RWPE1 (cell line): ENCODE results near the gene ACSS1.

ENCODE experiments used
- CTCF ChIA-PET: fragments of 350-600 bp; sonication (Branson Sonifier 250); formaldehyde crosslinking; extraction: SDS; loops from one replicate; lab custom pipeline; 2021; lab: Yijun Ruan, JAX
- POLR2A ChIA-PET: fragments of 400-600 bp; formaldehyde crosslinking; extraction: SDS; loops from one replicate; lab custom pipeline; 2020; ENCODE audit warnings: antibody characterized with exemption; ENCODE audit not compliant: low non-redundant PET; lab: Yijun Ruan, JAX
- DNase-seq: peaks from one replicate; pipeline ENCODE4 v3.0.0; 2012; ENCODE audit warnings: low spot score
- H3K27ac ChIP-seq: fragments of 450-650 bp; 2 replicates; pipeline ENCODE4 v1.5.1; 2017
- TF ChIP-seq, protein P1 (sequence below): fragments of 450-650 bp; conservative IDR thresholded peaks from 2 replicates; pipeline ENCODE4 v1.5.1; 2017; ENCODE audit warnings: low read depth, mild to moderate bottlenecking

Gene ACSS1

DNA sequence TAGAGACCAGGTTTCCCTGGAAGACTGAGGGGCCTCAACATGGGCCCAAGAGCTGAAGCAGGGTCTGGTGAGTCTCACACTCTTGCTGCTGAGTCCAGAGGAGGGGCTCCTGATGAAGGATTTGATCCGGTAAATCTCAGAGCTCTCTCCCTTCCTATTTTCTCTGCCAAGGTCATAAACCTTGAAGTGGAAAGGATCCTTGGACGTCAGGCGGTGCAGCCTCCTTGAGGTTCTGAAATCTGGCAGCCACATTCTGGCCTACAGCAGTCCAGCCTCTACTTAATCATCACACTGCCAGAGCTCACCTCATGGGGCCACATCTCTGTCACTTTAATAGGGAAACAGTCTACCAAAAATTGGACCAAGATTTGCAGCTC is 24.0 kb downstream of the ACSS1 start:
- ChIA-PET POLR2A (no interaction called here), CTCF (interaction anchor here (0.7 kb wide), 2 partner anchors 10 to 195 kb away, joined by 3 to 4 read pairs; no protein-coding TSS in a partner anchor)
- DNase-seq, result no peak
- H3K27ac ChIP-seq, result no peak overlapping the region
- TF ChIP-seq, protein P1, sequence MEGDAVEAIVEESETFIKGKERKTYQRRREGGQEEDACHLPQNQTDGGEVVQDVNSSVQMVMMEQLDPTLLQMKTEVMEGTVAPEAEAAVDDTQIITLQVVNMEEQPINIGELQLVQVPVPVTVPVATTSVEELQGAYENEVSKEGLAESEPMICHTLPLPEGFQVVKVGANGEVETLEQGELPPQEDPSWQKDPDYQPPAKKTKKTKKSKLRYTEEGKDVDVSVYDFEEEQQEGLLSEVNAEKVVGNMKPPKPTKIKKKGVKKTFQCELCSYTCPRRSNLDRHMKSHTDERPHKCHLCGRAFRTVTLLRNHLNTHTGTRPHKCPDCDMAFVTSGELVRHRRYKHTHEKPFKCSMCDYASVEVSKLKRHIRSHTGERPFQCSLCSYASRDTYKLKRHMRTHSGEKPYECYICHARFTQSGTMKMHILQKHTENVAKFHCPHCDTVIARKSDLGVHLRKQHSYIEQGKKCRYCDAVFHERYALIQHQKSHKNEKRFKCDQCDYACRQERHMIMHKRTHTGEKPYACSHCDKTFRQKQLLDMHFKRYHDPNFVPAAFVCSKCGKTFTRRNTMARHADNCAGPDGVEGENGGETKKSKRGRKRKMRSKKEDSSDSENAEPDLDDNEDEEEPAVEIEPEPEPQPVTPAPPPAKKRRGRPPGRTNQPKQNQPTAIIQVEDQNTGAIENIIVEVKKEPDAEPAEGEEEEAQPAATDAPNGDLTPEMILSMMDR, result no peak

DNA sequence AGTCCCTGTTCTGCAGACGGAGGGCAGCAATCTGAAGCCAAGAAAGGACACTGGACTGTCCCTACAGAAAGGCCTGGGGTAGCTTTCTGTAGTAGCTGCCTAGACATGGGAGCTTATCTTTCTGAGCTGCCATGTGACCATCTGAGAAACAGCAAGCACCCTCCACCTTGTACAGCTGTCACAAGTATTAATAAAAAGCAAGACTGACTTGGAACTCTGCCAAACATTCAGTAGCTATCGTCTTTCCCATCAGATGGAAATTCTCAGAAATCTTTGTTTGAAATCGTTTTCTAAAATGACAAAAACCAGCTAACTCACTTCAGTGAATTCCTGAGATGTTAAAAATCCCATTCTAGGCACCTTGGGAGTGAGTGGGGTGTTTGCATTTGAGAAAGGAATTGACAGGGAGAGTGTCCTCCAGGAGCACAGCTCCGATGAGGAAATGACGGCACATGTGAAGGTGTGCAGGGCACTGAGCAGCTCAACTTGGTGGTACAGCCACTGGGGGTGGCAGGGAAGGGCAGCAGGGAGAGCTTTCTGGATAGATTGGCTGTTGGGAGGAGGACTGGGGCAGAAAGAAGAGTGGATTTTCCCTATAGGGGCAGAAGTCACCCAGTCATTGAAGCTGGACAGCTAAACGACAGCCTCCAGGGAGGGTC is 24.5 kb downstream of the ACSS1 start:
- no peak for DNase-seq
- CTCF ChIA-PET, result interaction anchor here (0.7 kb wide), 1 partner anchor 9 kb away, joined by 4 read pairs; no protein-coding TSS in a partner anchor
- TF ChIP-seq, protein P1, result no peak
- POLR2A ChIA-PET, result no interaction called here
- no peak overlapping the region for H3K27ac ChIP-seq

DNA sequence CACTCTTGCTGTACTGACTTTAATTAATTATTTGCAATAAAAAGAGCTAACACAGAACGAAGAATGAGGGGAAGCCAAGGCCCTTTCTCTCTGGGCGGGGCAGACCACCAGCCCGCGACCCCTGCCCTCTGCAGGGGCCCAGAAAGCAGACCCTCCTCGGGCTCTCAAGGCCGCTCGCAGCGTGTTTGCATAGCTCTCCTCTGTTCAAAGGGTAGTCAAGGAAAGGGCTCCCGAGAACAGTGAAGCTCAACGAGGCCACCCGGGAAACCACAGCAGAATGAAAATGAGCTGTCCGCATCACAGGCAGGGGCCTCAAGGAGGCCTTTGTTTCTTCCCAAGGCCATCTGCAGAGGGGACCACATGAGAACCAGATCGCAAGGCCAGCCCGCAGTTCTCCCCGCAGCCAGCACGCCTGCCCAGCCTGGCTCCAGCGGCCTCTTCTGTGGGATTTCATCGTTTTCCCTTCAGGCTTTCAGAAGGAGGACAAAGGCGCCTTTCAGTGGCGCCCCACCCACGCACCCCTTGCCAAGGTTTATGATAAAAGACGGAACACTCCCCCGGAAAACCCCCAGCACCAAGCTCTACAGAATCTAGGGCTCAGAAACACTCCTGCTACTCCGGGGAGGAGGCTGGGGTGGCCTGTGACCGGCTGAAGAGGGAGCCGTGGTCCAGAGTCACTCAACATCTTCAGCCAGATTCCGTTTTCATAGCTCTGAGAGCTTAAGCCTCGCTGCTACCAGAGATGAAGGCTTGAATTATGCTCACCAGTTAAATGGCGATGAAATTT is 25.3 kb downstream of the ACSS1 start:
- no peak overlapping the region for H3K27ac ChIP-seq
- TF ChIP-seq, protein P1, result no peak
- DNase-seq, result no peak
- CTCF ChIA-PET, result interaction anchor here (0.7 kb wide), 1 partner anchor 16 kb away, joined by 3 read pairs; no protein-coding TSS in a partner anchor
- POLR2A ChIA-PET, result no interaction called here

GRCh38 chr20:25032065-25032477 is 25.9 kb downstream of the ACSS1 start:
- ChIA-PET POLR2A (no interaction called here), CTCF (interaction anchor here (0.7 kb wide), 1 partner anchor 16 kb away, joined by 3 read pairs; no protein-coding TSS in a partner anchor)
- no peak overlapping the region for H3K27ac ChIP-seq
- TF ChIP-seq, protein P1, result no peak
- no peak for DNase-seq

DNA sequence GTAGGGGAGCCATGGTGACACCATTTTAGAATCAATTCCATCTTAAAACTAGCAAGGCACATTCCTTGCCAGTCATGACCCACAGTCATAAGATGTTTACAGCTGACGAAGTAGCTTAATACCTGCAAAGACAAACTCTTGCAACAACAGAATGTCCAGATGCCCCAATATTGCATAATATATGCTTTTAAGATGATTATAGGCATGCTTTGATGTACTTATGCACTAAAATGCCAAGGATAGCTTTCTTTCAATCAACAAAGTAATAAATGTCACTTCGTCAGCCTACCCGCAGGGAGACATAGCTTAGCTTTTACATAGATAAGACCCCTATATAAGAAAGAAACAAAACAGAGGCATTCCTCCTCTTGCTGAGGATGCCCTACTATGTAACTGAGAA is 26.7 kb downstream of the ACSS1 start:
- H3K27ac ChIP-seq, result no peak overlapping the region
- no peak for DNase-seq
- CTCF ChIA-PET, result interaction anchor here (0.6 kb wide), 1 partner anchor 1335 kb away, joined by 3 read pairs; no protein-coding TSS in a partner anchor
- TF ChIP-seq, protein P1, result no peak
- POLR2A ChIA-PET, result no interaction called here

DNA sequence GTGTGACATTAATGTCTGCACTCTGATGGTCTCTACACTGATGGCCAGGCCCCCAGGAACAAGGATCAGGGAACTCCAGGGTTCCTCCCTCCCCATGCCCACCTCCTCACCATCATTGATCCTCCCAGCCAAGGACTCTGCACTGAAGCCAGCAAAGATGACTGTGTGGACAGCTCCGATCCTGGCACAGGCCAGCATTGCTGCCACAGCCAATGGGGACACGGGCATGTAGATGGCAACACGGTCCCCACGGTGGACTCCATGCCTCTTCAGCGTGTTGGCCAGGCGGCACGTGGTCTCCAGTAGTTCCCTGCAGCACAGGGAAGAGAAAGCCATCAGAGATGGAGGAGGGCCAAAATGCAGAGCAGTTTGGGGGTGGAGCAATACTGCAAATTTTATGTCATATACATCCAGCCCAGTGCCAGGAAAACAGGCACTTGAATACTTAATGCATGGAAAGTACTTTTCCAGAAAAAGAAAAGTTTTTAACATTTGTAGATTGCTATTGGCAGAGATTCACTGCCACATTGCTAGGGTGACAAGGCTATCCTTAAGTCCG is 27.2 kb downstream of the ACSS1 start:
- TF ChIP-seq, protein P1, result no peak
- ChIA-PET POLR2A (no interaction called here), CTCF (interaction anchor here (0.6 kb wide), 1 partner anchor 1334 kb away, joined by 3 read pairs; no protein-coding TSS in a partner anchor)
- no peak for DNase-seq
- no peak overlapping the region for H3K27ac ChIP-seq
